Coronary artery (tissue), 2 donors: ENCODE measurements around the gene SLC41A3.
"Not testable (repeated sequence)": the region's sequence is repeated elsewhere in the genome, so short reads cannot be mapped to it uniquely, and the experiment has no call there.

ENCODE experiments used
- DNase-seq: peaks from one replicate; pipeline ENCODE4 v3.0.0-alpha.2; 2017; ENCODE audit warnings: low spot score
- H3K27ac ChIP-seq, 2 donors: fragments of 200-600 bp; sonication (generic); one replicate each; pipeline ENCODE4 v1.5.1; 2016 to 2019
- H3K4me3 ChIP-seq: fragments of 200-600 bp; sonication (generic); 2 replicates; pipeline ENCODE4 v1.5.1; 2016; ENCODE audit warnings: mild to moderate bottlenecking, moderate library complexity
- CTCF ChIP-seq: fragments of 200-600 bp; sonication (generic); IDR thresholded peaks from one replicate; pipeline ENCODE4 v1.5.1; 2019; ENCODE audit warnings: antibody characterized with exemption

The SLC41A3 gene

DNA sequence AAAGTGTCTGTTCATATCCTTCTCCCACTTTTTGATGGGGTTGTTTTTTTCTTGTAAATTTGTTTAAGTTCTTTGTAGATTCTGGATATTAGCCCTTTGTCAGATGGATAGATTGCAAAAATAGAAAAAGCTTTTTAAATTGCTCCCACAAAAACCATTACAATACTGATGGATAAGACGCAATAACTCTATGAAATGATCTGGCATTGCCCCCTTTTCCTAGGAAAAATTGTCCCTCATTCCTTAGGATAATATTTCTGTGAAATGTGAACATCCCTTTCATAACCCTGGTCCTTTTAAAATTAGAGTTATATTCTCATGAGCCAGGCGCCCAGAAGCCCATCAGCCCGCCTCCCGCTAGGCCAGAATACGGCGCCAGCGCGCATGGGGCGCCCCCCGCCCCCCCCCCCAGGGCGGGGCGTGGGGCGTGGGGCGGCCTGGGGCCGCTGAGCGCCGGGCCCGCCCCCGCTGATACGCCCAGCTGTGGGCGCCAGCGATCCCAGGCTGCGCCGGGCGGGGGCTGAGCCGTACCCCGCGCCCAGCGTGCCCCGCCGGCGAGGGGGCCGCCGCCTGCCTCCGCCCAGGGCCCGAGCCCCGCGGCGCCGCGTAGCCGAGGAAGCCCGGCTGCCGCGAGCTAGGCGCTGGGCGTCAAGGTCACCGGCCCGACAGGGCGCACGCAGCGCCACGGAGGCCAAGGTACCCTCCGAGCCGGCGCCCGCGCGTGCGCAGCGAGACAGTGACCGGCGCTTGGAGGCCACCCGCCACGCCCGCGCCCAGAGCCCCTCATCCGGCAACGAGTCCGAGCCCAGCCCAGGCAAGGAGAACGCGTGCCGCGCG is 126.0 kb downstream of the SLC41A3 start:
- Histone ChIP-seq H3K27ac (no peak overlapping the region), H3K4me3 (peak overlapping the region; percentile 34)
- no peak for DNase-seq
- no peak for TF ChIP-seq CTCF

DNA sequence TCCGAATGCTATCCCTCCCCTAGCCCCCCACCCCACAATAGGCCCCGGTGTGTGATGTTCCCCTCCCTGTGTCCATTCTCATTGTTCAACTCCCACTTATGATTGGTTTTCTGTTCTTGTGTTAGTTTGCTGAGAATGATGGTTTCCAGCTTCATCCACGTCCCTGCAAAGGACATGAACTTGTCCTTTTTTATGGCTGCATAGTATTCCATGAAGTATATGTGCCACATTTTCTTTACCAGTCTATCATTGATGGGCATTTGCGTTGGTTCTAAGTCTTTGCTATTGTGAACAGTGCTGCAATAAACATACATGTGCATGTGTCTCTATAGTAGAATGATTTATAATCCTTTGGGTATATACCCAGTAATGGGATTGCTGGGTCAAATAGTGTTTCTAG is 126.9 kb downstream of the SLC41A3 start:
- not testable (repeated sequence) for DNase-seq, H3K4me3 ChIP-seq, H3K27ac ChIP-seq
